Muscle of back (tissue), 11 donors: ENCODE data around the gene COPS7B. TPM values are rescaled to one million over a fixed set of nuclear protein-coding genes. Genes with fewer than 3 reads are reported as not detected.

Source experiments
- DNase-seq, 3 donors: peaks; one replicate each; pipeline versions ENCODE4 v3.0.0 to v3.0.0-alpha.2; 2013
- polyA plus RNA-seq, 10 donors: library from polyadenylated mRNA; unstranded; fragments of 120-200 nt; gene quantifications; one replicate each; pipeline ENCODE4 v1.2.1, GENCODE V29; 2013; ENCODE audit not compliant: insufficient read length in 10 of 10

COPS7B gene
- polyA plus RNA-seq, 10 donors, result 30.8 to 41.9 (median 36.9) TPM

DNA sequence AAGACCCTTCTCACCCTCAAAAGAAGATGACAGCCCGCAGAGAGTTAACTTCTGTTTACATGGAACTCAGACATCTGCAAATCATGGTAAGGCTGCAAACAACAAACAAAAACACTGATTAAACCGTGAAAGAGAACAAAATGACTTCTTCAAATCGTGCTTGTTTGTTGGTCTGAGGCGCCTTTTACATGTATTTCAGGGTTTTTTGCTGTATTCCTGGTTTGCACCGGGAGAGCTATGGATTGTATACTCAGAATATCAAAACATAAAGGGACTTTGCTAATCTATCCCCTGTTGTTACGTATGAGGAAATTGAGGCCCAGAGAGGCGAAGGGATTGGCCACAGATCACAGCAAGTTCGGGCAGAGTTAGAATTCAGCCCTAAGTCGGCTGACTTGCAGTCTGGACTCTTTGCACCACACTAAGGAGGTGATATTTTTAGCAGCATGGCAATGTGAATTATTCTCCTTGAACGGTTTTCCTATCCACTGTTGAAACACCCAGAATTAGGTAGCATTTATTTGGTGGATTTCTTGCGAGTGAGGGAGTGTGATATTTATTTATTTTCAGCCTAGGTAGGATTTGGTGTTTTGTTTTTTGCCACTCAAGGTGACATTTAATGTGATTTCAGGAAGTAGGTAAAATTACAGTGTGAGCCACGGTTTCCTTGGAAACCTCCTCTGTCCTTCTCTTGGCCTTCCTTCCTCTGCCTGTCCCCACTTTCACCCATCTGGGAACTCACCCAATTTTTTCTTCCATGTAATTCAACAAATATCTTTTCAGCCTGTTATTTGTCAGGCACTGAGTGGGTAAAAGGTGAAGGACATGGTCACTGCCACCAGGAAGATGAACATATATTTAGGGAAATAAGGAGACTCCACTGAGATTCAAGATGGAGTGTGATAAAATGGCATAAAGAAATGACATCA is 4.2 kb upstream of the COPS7B start:
- peak in 2 of 3 donors; percentile 40 to 45 for DNase-seq

DNA sequence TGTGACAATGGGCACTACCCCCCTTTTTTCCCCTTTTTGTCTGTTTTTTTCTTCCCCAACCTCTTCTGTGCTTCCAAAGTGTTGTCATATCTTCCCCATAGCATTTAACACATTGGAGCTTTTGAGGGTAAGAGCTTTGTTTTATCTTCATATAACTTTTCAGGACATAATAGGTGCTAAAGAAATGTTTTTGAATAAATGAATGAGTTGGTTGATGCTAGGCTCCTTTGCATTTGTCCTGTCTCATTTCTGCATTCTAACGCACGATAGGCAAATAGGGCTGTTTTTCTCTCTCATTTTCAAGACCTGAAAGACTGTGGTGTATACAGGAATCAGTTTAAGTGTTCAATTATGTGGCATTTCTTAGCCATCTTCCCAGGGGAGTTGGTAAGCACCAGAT is 832 bp upstream of the COPS7B start:
- DNase-seq, result peak in 1 of 3 donors; percentile 11

DNA sequence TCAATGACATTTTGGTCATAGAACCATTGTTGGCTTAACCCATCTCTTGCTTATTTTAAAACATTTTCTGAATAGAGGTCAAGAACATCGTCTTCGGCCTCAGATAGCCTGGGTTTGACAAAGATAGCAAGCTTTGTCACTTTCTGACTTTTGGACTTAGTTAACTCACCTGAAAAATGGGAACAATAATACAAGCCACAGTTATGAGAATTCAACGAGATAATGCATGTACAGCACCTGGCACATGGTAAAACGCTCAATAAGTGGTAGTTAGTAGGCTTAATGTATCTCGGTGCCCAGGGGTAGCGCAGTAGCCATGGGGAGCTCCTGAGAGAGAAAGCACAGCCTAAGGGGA is 446 bp upstream of the COPS7B start:
- DNase-seq, result no peak

DNA sequence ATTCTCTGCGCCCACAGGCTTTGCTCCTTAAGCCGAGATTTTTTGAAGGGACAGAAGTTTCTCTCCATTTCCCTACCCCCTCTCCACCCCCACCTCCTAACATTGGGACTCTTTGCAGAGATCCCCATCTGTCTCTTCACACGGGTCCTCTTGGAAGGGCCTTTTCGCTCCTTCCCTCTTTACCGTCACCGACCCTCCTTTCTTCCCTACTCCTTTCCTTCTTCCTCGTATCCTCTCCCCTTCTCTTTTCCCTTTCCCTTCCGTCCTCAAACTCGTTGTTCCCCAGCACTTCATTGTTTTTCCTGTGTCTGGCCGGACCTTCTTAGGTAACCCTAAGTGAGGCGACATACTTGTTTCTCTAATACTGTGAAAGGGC is 660 bp downstream of the COPS7B start:
- no peak for DNase-seq

DNA sequence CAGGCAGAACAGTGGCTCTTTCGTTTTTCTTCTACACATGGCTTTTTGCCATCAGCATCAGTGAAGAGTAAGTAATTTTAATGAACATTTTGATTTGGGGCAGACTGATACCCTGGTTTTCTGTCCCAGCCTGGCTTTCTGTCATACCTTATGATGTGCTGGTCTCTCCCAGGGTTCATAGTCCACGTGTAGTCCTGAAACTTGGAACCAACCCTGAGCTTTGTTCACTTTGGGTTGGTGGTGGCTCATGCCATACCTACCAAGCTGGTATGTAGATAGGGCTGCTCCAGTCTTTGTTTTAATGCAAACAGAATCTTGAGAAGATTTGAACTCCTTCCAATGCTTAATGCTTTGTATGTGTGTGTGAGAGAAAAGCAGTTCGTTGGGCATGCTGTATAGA is 4.9 kb downstream of the COPS7B start:
- no peak for DNase-seq

DNA sequence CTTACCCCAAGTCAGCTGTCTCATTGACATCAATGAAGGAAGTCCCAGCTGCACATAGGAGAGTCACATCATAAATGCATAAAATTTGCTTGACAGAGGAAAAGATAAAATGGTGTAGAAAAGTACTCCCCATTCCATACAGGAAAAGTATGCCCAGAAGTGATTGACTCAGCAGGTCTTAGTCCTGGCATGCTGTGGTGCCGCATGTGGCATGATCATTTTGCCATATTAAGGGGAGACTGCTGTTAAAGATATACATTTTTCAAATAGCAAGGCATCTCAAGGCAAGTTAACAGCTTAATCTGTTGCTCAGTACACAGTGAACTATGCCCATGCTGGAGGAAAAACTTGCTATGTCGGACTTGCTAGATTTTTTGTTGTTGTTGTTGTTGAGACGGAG is 8.1 kb downstream of the COPS7B start:
- no peak for DNase-seq

DNA sequence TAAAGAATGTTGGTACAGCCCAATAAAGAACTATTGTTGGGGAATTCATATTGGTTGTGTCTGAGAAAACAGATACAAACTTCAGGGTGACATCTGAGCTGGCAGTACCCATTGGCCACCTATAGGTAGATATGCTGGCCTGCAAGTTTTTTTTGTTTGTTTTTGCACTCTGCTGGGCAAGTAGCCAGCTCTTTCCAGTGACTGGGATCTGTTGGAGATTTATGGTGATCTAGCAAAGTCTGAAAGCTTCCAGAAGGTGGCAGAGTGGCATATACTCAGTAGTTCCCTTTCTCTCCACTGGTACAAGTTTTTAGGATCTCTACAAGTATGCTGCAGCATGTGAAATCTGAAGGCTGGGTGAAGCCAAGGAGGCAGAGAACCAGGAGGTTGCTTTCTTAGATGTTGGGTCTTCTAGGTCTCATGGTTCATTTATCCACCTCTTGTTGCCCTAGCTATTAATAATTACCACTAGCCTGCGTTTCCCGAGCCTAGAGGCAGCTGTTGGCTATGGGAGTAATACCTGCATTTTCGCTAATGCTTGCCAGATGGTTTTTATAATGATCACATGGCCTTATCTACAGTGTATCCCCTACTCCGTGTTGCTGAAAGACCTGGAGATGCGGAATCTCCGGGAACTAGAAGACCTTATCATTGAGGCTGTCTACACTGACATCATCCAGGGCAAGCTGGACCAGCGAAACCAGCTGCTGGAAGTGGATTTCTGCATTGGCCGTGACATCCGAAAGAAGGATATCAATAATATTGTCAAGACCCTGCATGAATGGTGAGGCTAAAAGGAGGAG is 9.5 kb downstream of the COPS7B start:
- DNase-seq, result no peak

DNA sequence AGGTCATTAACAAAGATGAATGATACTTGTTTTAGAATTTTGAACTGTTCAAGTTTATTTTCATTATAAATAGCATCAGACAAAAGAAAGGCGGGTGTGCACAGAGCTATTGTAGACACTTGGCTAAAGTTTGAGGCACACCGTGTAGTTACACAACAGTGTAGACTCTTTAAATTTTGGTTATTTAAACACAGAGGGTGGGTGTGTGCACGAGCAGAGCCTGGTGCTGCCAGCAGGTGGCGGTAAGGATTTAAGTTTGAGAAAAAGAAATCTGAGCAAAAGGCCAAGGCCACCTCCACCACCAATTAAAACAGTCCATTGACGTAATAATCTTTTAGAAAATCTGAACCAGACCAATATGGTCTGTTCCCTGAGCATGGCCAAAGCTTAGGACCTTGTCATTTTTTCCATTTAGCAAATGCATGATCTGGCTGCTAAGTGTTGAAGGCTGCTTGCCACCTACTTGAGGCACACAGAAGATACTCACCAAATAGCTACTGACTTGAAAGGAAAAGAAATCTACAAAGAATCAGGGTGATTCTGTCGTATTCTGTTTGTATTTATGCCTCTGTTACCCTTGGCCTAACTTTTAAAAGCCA is 14.3 kb downstream of the COPS7B start:
- no peak for DNase-seq

DNA sequence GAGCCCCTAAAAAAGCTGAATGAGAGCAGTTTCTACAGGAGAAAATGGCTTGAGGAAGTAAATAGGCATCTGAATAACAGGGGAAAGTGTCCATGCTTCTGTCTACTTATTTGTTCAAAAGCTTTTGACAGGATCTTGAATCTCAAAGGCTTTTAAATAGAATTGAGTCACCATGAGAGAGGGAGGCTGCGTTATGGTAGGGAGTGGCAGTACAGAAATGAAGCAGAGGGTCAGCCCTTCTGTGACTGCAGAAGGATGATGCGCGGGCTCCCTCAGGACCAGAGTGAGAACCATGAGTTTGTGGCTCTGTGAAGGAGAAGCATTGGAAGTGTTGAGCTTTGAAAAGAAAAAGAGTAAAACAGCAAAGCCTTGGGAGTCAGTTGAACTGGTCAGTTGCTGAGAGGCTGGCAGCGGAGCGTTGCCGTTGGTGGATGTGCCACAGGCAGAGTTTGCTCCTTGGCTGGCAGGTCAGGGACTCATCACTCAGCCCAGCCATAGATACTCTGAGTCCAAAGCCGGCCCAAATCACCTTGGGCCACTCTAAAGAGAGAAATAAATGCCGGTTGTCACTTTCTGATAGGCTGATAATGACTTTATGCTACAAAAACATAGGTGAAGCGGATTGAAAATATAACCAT is 17.4 kb downstream of the COPS7B start:
- no peak for DNase-seq

DNA sequence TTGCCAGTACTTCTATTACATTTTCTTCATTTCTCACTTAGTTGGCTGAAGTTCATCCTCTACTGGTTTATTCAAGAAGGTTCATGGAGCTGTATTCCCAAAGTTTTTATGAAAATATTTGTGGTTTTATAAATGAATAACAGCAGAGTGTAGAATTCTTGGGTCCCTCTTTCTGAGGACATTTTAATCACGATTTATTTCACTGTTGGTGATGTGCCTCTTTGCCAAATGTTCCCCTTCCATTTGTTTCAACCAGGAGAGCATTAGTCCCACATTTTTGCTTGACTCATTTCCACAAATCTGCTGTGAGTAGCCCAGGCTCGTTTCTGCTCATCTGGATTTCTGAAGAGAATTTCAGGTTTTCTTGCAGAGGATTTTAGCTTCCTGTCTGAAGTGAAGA is 20.8 kb downstream of the COPS7B start:
- no peak for DNase-seq

DNA sequence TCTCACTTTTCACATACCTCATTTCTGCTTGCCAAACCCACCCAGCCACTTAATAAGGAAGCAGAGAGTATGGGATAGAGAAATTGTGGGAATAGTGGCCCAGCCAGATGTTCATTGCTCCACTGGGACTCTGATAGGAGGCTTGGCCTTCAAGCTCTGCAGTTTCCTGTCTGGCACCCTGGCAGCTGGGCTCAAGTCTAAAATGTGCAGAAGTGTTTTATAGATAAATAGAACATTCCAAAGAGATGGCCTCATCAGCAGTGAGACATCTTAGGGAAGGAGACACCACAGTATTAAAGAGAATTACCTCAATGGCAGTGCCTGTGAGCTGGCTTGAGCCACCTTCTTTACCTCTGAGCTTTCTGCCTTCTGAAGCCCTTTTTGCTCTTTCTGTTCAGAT is 24.7 kb downstream of the COPS7B start:
- peak in 1 of 3 donors; percentile 28 for DNase-seq

DNA sequence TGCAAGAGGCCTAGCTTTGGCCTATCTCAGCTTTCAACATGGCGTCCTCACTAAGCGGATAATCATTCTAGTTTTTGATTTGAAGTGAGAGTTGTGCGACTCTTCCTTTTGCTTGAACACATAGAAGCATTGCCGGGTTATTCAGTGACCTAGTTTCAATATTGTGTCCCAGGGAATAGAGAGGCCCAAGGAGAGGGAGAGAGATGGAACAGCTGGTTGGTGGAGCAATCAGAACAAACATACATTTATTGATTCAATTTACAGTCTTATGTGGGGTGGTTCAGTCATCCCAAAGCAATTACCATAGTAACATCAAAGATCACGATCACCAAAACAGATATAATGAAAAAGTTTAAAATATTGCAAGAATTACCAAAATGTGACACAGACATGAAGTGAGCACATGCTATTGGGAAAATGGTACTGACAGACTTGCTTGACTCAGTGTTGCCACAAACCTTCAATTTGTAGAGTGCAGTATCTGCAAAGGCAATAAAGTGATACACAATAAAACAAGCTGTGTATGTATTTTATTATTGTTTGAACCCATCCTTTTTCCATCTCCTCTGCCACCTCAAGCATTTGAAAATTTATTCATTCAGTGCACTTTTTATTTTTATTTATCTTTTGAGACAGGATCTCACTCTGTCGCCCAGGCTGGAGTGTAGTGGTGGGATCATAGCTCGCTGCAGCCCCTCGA is 30.2 kb downstream of the COPS7B start:
- DNase-seq, result no peak

DNA sequence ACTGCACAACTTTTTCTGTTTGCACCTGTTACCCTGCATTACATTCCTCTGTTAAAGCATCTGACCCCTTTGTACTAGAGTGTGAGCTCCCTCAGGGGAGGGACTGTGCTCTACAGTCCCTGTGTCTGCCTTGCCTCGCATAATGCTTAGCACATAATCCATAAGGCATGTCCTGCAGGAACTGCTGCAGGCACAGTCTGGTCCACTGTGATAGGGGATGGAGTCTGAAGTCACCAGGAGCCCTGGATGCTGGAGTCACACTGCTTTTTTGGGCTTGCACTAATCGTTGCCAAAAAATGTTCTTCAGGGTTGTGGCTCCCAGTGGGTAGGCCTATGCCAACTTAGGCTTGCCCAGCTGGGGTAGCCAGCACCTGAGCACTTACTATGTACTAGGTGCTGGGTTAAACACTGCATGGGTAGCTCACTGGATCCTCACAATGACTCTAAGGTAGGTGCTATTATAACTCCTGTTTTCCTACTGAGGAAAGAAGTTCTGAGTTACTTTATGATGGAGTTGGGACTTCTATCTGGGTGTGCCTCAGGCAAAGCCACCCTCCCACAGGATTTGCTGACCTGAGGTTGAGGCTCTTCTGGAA is 33.3 kb downstream of the COPS7B start:
- DNase-seq, result no peak

DNA sequence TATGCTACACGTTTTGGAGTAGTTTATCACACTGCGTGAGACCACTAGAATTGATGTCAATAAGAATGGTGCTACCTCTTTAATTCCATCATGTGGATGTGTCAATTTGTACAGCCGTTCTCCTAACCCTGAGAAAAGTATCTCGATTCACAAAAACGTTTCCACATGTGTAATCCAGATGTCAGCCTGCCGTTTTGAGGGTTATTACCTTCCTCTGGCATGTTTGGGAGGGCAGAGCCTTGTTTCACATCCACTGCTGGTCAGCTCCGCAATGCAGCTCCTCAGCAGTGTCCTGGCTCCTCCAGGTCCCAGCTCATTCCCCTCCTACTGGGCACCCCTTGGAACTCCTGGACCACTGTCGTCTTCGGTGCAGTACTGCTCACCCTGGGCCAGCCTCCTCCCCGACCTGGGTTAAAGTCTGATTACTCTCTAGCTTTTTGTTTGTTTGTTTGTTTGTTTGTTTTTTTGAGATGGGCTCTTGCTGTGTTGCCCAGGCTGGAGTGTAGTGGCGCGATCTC is 34.6 kb downstream of the COPS7B start:
- DNase-seq, result no peak

DNA sequence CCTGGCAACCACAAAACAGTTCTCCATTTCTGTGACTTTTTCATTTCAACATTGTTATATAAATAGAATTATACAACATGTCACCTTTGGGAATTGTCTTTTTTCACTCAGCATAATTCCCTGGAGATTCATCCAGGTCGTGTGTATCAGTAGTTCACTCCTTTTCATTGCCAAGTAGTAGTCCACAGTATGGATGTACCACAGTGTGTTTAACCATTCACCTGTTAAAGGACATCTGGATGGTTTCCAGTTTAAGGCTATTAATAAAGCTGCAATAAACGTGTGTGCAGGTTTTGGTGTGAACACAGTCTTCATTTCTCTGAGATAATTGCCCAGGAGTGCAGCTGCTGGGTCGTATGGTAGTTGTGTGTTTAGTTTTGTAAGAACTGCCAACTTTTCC is 35.7 kb downstream of the COPS7B start:
- DNase-seq, result no peak

DNA sequence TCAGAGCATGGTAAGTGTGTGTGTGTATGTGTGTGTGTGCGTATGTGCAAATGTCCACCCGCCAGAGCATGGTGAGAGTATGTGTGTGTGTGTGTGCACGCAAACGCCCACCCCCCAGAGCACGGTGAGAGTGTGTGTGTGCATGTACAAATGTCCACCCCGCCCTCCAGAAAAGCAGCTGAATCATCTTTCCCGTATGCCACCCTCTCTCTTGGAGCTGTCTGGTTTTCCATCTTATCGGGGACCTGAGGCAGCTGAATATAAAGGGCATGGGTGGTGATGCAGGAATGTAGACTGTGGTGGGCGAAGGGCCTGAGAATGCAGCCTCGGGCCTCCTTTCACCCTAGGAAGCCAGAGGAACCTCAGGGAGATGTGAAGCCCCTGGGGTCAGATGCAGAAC is 66.9 kb downstream of the COPS7B start:
- no peak for DNase-seq

DNA sequence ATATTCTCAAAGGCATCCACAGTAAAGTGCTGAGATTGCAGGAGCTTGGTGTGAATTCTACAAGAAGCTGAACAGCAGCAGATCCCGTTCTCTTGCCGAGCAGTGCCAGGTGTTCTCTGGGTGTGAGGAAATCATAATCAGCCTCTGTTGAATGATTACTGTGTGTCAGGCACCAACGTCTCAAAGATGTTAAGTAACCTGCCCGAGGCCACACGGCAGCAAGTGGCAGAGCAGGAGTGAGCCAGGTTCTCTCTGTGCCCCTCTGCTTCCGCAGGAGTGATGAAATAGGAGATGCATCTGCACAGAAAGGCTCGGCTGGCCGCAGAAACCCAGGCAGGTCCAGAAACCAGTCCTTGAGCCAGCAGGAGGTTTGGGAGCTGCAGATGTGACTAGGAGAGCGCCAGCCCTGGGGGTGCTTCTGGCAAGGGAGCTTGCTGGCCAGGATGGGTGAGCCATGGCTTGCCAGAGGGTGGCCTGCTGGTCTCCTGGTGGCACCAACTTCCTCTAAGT is 68.4 kb downstream of the COPS7B start:
- DNase-seq, result no peak

DNA sequence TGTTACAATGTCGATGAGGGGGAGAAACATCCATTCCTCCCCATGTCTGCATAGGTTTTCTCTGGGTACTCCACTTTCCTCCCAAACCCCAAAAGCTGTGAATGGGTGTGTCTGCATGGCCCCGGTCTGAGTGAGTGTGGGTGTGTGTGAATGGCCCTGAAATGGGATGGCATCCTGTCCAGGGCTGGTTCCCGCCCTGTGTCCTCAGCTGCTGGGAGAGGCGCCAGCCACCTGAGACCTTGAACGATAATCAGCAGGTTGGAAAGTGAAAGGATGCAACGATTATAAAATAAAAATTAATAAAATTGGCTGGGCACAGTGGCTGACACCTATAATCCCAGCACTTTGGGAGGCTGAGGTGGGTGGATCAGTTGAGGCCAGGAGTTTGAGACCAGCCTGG is 70.7 kb downstream of the COPS7B start:
- DNase-seq, result no peak
